Activated naive CD4-positive, alpha-beta T cell treated with anti-CD3 and anti-CD28 coated beads, Interleukin-2, amount 50 U/mL, for 24 hours (primary cell): Measurements from ENCODE around the gene PRKN.

Experiments
- H3K27ac Mint-ChIP-seq: one replicate; pipeline ENCODE4 v1.8.0; 2021; ENCODE audit warnings: mild to moderate bottlenecking, mixed read lengths
- H3K27me3 Mint-ChIP-seq: one replicate; pipeline ENCODE4 v1.8.0; 2021; ENCODE audit warnings: mixed read lengths
- H3K36me3 Mint-ChIP-seq: one replicate; pipeline ENCODE4 v1.8.0; 2021; ENCODE audit warnings: mixed read lengths
- H3K4me1 Mint-ChIP-seq: one replicate; pipeline ENCODE4 v1.8.0; 2021; ENCODE audit warnings: mixed read lengths
- H3K4me3 Mint-ChIP-seq: one replicate; pipeline ENCODE4 v1.8.0; 2021; ENCODE audit warnings: mild to moderate bottlenecking, mixed read lengths
- H3K9me3 Mint-ChIP-seq: one replicate; pipeline ENCODE4 v1.8.0; 2021; ENCODE audit warnings: mixed read lengths

PRKN gene

GRCh38 chr6:161436106-161436876 is 1291.3 kb downstream of the PRKN start:
- no peaks in the 10 kb centered on the region for H3K9me3 Mint-ChIP-seq
- no peak overlapping the region for H3K27ac Mint-ChIP-seq
- H3K36me3 Mint-ChIP-seq = no peaks in the 10 kb centered on the region
- H3K4me1 Mint-ChIP-seq = no peaks in the 10 kb centered on the region
- H3K4me3 Mint-ChIP-seq = no peak overlapping the region
- no peaks in the 10 kb centered on the region for H3K27me3 Mint-ChIP-seq

- Mint-ChIP-seq H3K4me1 (no peaks in the 10 kb centered on the region), H3K27me3 (no peaks in the 10 kb centered on the region), H3K9me3 (no peaks in the 10 kb centered on the region), H3K4me3 (no peak overlapping the region), H3K27ac (no peak overlapping the region), H3K36me3 (no peaks in the 10 kb centered on the region)
Measured at GRCh38 chr6:161435748-161436070, 1291.9 kb downstream of the PRKN start.

- Mint-ChIP-seq H3K36me3 (no peaks in the 10 kb centered on the region), H3K27me3 (no peaks in the 10 kb centered on the region), H3K4me3 (no peak overlapping the region), H3K4me1 (no peaks in the 10 kb centered on the region), H3K27ac (no peak overlapping the region), H3K9me3 (no peaks in the 10 kb centered on the region)
Measured at GRCh38 chr6:161434921-161435747, 1292.4 kb downstream of the PRKN start.

GRCh38 chr6:161434350-161434749 is 1293.2 kb downstream of the PRKN start:
- peaks cover under 1% of the 10 kb centered on the region for H3K27me3 Mint-ChIP-seq
- H3K27ac Mint-ChIP-seq = no peak overlapping the region
- H3K9me3 Mint-ChIP-seq = peaks cover 1% of the 10 kb centered on the region
- no peak overlapping the region for H3K4me3 Mint-ChIP-seq
- H3K36me3 Mint-ChIP-seq = peaks cover 1% of the 10 kb centered on the region
- H3K4me1 Mint-ChIP-seq = no peaks in the 10 kb centered on the region

- H3K4me3 Mint-ChIP-seq = no peak overlapping the region
- H3K4me1 Mint-ChIP-seq = no peaks in the 10 kb centered on the region
- peaks cover 5% of the 10 kb centered on the region for H3K36me3 Mint-ChIP-seq
- peaks cover 6% of the 10 kb centered on the region for H3K9me3 Mint-ChIP-seq
- H3K27ac Mint-ChIP-seq = no peak overlapping the region
- peaks cover 2% of the 10 kb centered on the region for H3K27me3 Mint-ChIP-seq
Measured at GRCh38 chr6:161432546-161432945, 1295.0 kb downstream of the PRKN start.

GRCh38 chr6:161429921-161430490 is 1297.6 kb downstream of the PRKN start:
- Mint-ChIP-seq H3K9me3 (peaks cover 6% of the 10 kb centered on the region), H3K27ac (no peak overlapping the region), H3K36me3 (peaks cover 5% of the 10 kb centered on the region), H3K27me3 (peaks cover 2% of the 10 kb centered on the region), H3K4me1 (no peaks in the 10 kb centered on the region), H3K4me3 (no peak overlapping the region)

GRCh38 chr6:161424421-161424820 is 1303.1 kb downstream of the PRKN start:
- H3K4me1 Mint-ChIP-seq = no peaks in the 10 kb centered on the region
- peaks cover 5% of the 10 kb centered on the region for H3K9me3 Mint-ChIP-seq
- H3K27me3 Mint-ChIP-seq = peaks cover 4% of the 10 kb centered on the region
- H3K4me3 Mint-ChIP-seq = no peak overlapping the region
- H3K27ac Mint-ChIP-seq = no peak overlapping the region
- H3K36me3 Mint-ChIP-seq = peaks cover 4% of the 10 kb centered on the region

GRCh38 chr6:161422710-161423680 is 1304.6 kb downstream of the PRKN start:
- H3K27ac Mint-ChIP-seq = no peak overlapping the region
- no peaks in the 10 kb centered on the region for H3K4me1 Mint-ChIP-seq
- H3K9me3 Mint-ChIP-seq = no peaks in the 10 kb centered on the region
- H3K4me3 Mint-ChIP-seq = no peak overlapping the region
- H3K27me3 Mint-ChIP-seq = peaks cover 4% of the 10 kb centered on the region
- H3K36me3 Mint-ChIP-seq = no peaks in the 10 kb centered on the region

GRCh38 chr6:161418463-161418945 is 1309.1 kb downstream of the PRKN start:
- Mint-ChIP-seq H3K4me3 (no peak overlapping the region), H3K27ac (no peak overlapping the region), H3K36me3 (no peaks in the 10 kb centered on the region), H3K9me3 (no peaks in the 10 kb centered on the region), H3K4me1 (no peaks in the 10 kb centered on the region), H3K27me3 (peaks cover 6% of the 10 kb centered on the region)

- Mint-ChIP-seq H3K36me3 (no peaks in the 10 kb centered on the region), H3K4me3 (no peak overlapping the region), H3K9me3 (no peaks in the 10 kb centered on the region), H3K27ac (no peak overlapping the region), H3K4me1 (no peaks in the 10 kb centered on the region), H3K27me3 (peaks cover 6% of the 10 kb centered on the region)
Measured at GRCh38 chr6:161417717-161418462, 1309.7 kb downstream of the PRKN start.

- Mint-ChIP-seq H3K36me3 (no peaks in the 10 kb centered on the region), H3K9me3 (no peaks in the 10 kb centered on the region), H3K27ac (no peak overlapping the region), H3K4me1 (no peaks in the 10 kb centered on the region), H3K4me3 (no peak overlapping the region), H3K27me3 (peaks cover 4% of the 10 kb centered on the region)
Measured at GRCh38 chr6:161415302-161415855, 1312.2 kb downstream of the PRKN start.

- Mint-ChIP-seq H3K36me3 (no peaks in the 10 kb centered on the region), H3K4me1 (no peaks in the 10 kb centered on the region), H3K4me3 (no peak overlapping the region), H3K9me3 (no peaks in the 10 kb centered on the region), H3K27ac (no peak overlapping the region), H3K27me3 (peaks cover 4% of the 10 kb centered on the region)
Measured at GRCh38 chr6:161414707-161415106, 1312.9 kb downstream of the PRKN start.

GRCh38 chr6:161414180-161414579 is 1313.4 kb downstream of the PRKN start:
- Mint-ChIP-seq H3K4me3 (no peak overlapping the region), H3K4me1 (no peaks in the 10 kb centered on the region), H3K9me3 (no peaks in the 10 kb centered on the region)

GRCh38 chr6:161413355-161413771 is 1314.2 kb downstream of the PRKN start:
- Mint-ChIP-seq H3K9me3 (no peaks in the 10 kb centered on the region), H3K4me1 (no peaks in the 10 kb centered on the region), H3K4me3 (no peak overlapping the region), H3K27me3 (peaks cover 3% of the 10 kb centered on the region), H3K36me3 (no peaks in the 10 kb centered on the region), H3K27ac (no peak overlapping the region)

More at GRCh38 chr6:161414180-161414579, 1313.4 kb downstream of the PRKN start:
- Mint-ChIP-seq H3K27me3 (peaks cover 4% of the 10 kb centered on the region), H3K36me3 (no peaks in the 10 kb centered on the region), H3K27ac (no peak overlapping the region)
